Activated B cell treated with CpG ODN at 0.5 μM for 24 hours (primary cell): ENCODE data around the gene GALNT17. TPM values are rescaled to one million over a fixed set of nuclear protein-coding genes. Genes with fewer than 3 reads are reported as not detected.

ENCODE experiments used
- ATAC-seq: fragments of 200-7000 bp; cut with Tn5 transposase; one replicate; pipeline ENCODE4 v1.10.0; 2021; ENCODE audit warnings: low read depth, mild to moderate bottlenecking, moderate library complexity
- CTCF ChIA-PET: fragments of 350-600 bp; sonication (Branson Sonifier 250); formaldehyde crosslinking; loops from one replicate; lab custom pipeline; 2021; ENCODE audit warnings: antibody characterized with exemption; lab: Charles Lee
- POLR2A ChIA-PET: fragments of 350-600 bp; sonication (Branson Sonifier 250); formaldehyde crosslinking; loops from one replicate; lab custom pipeline; 2021; ENCODE audit warnings: antibody characterized with exemption; lab: Charles Lee
- DNase-seq: peaks from one replicate; pipeline ENCODE4 v3.0.0; 2022
- H3K27ac Mint-ChIP-seq: one replicate; pipeline ENCODE4 v1.8.0; 2020; ENCODE audit warnings: mixed read lengths
- H3K27me3 Mint-ChIP-seq: one replicate; pipeline ENCODE4 v1.8.0; 2021; ENCODE audit warnings: mixed read lengths
- H3K36me3 Mint-ChIP-seq: one replicate; pipeline ENCODE4 v1.8.0; 2021; ENCODE audit warnings: low read depth, mixed read lengths
- H3K4me1 Mint-ChIP-seq: one replicate; pipeline ENCODE4 v1.8.0; 2021; ENCODE audit warnings: mixed read lengths
- H3K4me3 Mint-ChIP-seq: one replicate; pipeline ENCODE4 v1.8.0; 2020; ENCODE audit warnings: mild to moderate bottlenecking, mixed read lengths
- H3K9me3 Mint-ChIP-seq: one replicate; pipeline ENCODE4 v1.8.0; 2020; ENCODE audit warnings: mixed read lengths
- CTCF ChIP-seq: fragments of 200-600 bp; IDR thresholded peaks from one replicate; pipeline ENCODE4 v1.8.0; 2022; ENCODE audit warnings: antibody characterized with exemption, mild to moderate bottlenecking
- intact Hi-C: fragments of 100-400 bp; cut with micrococcal nuclease; formaldehyde crosslinking; loops from one replicate; pipeline ENCODE4 v1.15.1; 2024
- total RNA-seq: library from RNA; stranded (reverse); gene quantifications from 2 replicates; pipeline ENCODE4 v1.2.3, GENCODE V29; 2022

Gene GALNT17
- total RNA-seq, 1 donor from 2014 or later = not detected

DNA sequence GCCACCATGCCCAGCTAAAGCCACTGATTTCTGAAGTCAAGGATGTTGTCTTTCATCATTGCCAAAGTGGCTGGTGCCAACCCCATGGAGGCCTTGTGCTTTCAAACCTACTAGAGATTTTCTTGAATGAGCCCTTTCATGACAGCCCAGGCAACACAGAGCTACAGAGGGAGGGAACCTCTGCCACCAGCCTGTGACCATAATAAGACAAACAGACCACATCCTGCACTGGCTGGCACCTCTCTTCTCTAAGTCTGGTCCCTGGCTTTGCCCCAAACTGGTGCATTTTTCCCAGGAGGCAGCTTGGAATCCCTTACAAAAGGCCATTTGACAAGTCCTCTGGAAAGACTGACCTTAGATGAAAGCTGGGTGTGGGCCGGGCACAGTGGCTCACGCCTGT is 348.8 kb downstream of the GALNT17 start:
- Mint-ChIP-seq H3K27ac (no peak overlapping the region), H3K27me3 (no peaks in the 10 kb centered on the region), H3K4me3 (no peak overlapping the region), H3K4me1 (no peaks in the 10 kb centered on the region), H3K36me3 (no peaks in the 10 kb centered on the region), H3K9me3 (peaks cover 9% of the 10 kb centered on the region)
- ChIA-PET POLR2A (no interaction called here), CTCF (no interaction called here)
- DNase-seq (no peak), ATAC-seq (no peak)
- intact Hi-C loops = no loop called here
- TF ChIP-seq CTCF = no peak

GRCh38 chr7:71482284-71482683 is 350.3 kb downstream of the GALNT17 start:
- TF ChIP-seq CTCF = no peak
- no peak for ATAC-seq
- CTCF ChIA-PET = no interaction called here
- intact Hi-C loops = no loop called here
- no peaks in the 10 kb centered on the region for H3K4me1 Mint-ChIP-seq
- POLR2A ChIA-PET = no interaction called here
- DNase-seq = no peak
- H3K36me3 Mint-ChIP-seq = no peaks in the 10 kb centered on the region
- H3K4me3 Mint-ChIP-seq = no peak overlapping the region
- H3K27me3 Mint-ChIP-seq = no peaks in the 10 kb centered on the region
- H3K27ac Mint-ChIP-seq = no peak overlapping the region
- peaks cover 5% of the 10 kb centered on the region for H3K9me3 Mint-ChIP-seq

DNA sequence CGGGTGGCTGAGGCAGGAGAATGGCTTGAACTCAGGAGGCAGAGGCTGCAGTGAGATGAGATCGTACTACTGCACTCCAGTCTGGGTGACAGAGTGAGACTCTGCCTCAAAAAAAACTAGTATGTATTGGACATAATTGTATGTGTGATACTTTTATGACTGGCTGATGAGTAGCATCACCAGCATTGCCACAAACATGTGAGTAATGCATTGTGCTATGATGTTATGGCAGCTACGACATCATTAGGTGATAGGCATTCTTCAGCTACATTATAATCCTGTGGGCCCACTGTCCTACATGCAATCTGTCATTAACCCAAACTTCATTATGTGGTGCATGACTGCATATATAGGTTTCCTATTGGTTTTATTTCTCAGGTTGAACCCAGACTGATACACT is 352.4 kb downstream of the GALNT17 start:
- DNase-seq (no peak), ATAC-seq (no peak)
- TF ChIP-seq CTCF = no peak
- no peaks in the 10 kb centered on the region for H3K36me3 Mint-ChIP-seq
- intact Hi-C loops = no loop called here
- H3K9me3 Mint-ChIP-seq = peaks cover 4% of the 10 kb centered on the region
- ChIA-PET CTCF (no interaction called here), POLR2A (no interaction called here)
- no peak overlapping the region for H3K4me3 Mint-ChIP-seq
- H3K27me3 Mint-ChIP-seq = no peaks in the 10 kb centered on the region
- H3K4me1 Mint-ChIP-seq = no peaks in the 10 kb centered on the region
- H3K27ac Mint-ChIP-seq = no peak overlapping the region

GRCh38 chr7:71485586-71485985 is 353.6 kb downstream of the GALNT17 start:
- no peak overlapping the region for H3K4me3 Mint-ChIP-seq
- no peak for TF ChIP-seq CTCF
- H3K27me3 Mint-ChIP-seq = no peaks in the 10 kb centered on the region
- ATAC-seq (no peak), DNase-seq (no peak)
- no peak overlapping the region for H3K27ac Mint-ChIP-seq
- intact Hi-C loops = no loop called here
- H3K9me3 Mint-ChIP-seq = peaks cover 4% of the 10 kb centered on the region
- no peaks in the 10 kb centered on the region for H3K4me1 Mint-ChIP-seq
- ChIA-PET CTCF (no interaction called here), POLR2A (no interaction called here)
- no peaks in the 10 kb centered on the region for H3K36me3 Mint-ChIP-seq

DNA sequence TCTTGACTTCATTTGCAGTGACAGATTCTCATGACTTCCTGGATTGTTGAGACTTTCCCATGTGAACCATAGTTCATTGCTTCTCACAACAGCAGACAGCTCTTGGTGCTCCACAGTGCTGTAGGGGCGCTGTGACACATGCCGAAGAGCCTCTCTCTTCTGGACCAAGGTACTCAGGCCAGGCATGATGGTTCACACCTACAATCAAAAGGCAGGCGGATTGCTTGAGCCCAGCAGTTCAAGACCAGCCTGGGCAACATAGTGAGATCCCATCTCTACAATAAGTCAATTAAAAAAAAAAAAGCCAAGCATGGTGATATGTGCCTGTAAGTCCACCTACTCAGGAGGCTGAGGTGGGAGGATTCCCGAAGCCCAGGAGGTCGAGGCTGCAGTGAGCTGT is 354.5 kb downstream of the GALNT17 start:
- CTCF ChIA-PET = no interaction called here
- ATAC-seq (no peak), DNase-seq (no peak)
- Mint-ChIP-seq H3K36me3 (no peaks in the 10 kb centered on the region), H3K4me1 (no peaks in the 10 kb centered on the region), H3K4me3 (no peak overlapping the region), H3K27me3 (no peaks in the 10 kb centered on the region), H3K27ac (no peak overlapping the region), H3K9me3 (peaks cover 4% of the 10 kb centered on the region)
- TF ChIP-seq CTCF = no peak
- intact Hi-C loops = no loop called here
- POLR2A ChIA-PET = no interaction called here
